ENCODE data around the gene LTBR. TPM values are rescaled to one million over a fixed set of nuclear protein-coding genes. Genes with fewer than 3 reads are reported as not detected.

LTBR gene
- total RNA-seq, 1 experiment from 2014 or later = 3.1 TPM

- Histone ChIP-seq H3K4me1 (ENCODE audit: control insufficient read depth, insufficient read depth, low read length) (peaks cover 39% of the 10 kb centered on the region), H3K9me3 (ENCODE audit: control insufficient read depth, insufficient read depth, low read depth, low read length) (no peaks in the 10 kb centered on the region), H3K27me3 (ENCODE audit: control insufficient read depth, insufficient read depth, low read length) (no peaks in the 10 kb centered on the region), H3K4me3 (ENCODE audit: low read depth in 2 of 2, low read length in 2 of 2) (no peak overlapping the region), H3K36me3 (ENCODE audit: control insufficient read depth, insufficient read depth, low read length) (no peaks in the 10 kb centered on the region), H3K27ac (ENCODE audit: low read length) (no peak overlapping the region)
- BruUV-seq (replicated peaks) = no TSS peak
- ChIA-PET POLR2A (interaction anchor here (0.7 kb wide), 1 partner anchor 71 kb away, joined by 11 read pairs; no protein-coding TSS in a partner anchor), CTCF (no interaction called here)
- in situ Hi-C loops (cut with HindIII; ENCODE audit: low pct_unique_long_range_greater_than_20kb, low sequenced_read_pairs) = no loop called here
- intact Hi-C loops (cut with micrococcal nuclease; ENCODE audit: unreplicated experiment) = no loop called here
- ATAC-seq (no peak), DNase-seq (ENCODE audit: low read depth, low spot score) (no peak)
- TF ChIP-seq CTCF (IDR thresholded peaks at IDR 0.05) = no peak
- no peak for TF ChIP-seq SIN3A (IDR thresholded peaks at IDR 0.05; ENCODE audit: borderline replicate concordance, insufficient read depth, low read depth, low read length)
- TF ChIP-seq POLR2AphosphoS5 (IDR thresholded peaks at IDR 0.05; ENCODE audit: low read depth, low read length) = no peak
- TF ChIP-seq TCF7L2 (IDR thresholded peaks at IDR 0.05; ENCODE audit: low read depth, low read length) = no peak
- no peak for TF ChIP-seq REST (IDR thresholded peaks at IDR 0.05; ENCODE audit: insufficient read depth in 1 of 2, low read depth in 2 of 2, low read length in 1 of 2)
Observed at GRCh38 chr12:6378709-6379472, 5.1 kb upstream of the LTBR start.

GRCh38 chr12:6380141-6381121 lies 3.5 kb upstream of the LTBR start:
- no peak overlapping the region for H3K4me3 ChIP-seq (ENCODE audit: low read depth in 2 of 2, low read length in 2 of 2)
- ATAC-seq (no peak), DNase-seq (ENCODE audit: low read depth, low spot score) (no peak)
- H3K27ac ChIP-seq (ENCODE audit: low read length) = no peak overlapping the region
- in situ Hi-C loops (cut with HindIII; ENCODE audit: low pct_unique_long_range_greater_than_20kb, low sequenced_read_pairs) = no loop called here
- TF ChIP-seq REST (IDR thresholded peaks at IDR 0.05; ENCODE audit: insufficient read depth in 1 of 2, low read depth in 2 of 2, low read length in 1 of 2) = no peak
- no peak for TF ChIP-seq CTCF (IDR thresholded peaks at IDR 0.05)
- no peak for TF ChIP-seq POLR2AphosphoS5 (IDR thresholded peaks at IDR 0.05; ENCODE audit: low read depth, low read length)
- no peak for TF ChIP-seq SIN3A (IDR thresholded peaks at IDR 0.05; ENCODE audit: borderline replicate concordance, insufficient read depth, low read depth, low read length)
- no peak for TF ChIP-seq TCF7L2 (IDR thresholded peaks at IDR 0.05; ENCODE audit: low read depth, low read length)
- intact Hi-C loops (cut with micrococcal nuclease; ENCODE audit: unreplicated experiment) = no loop called here
- CTCF ChIA-PET = no interaction called here
- no peaks in the 10 kb centered on the region for H3K27me3 ChIP-seq (ENCODE audit: control insufficient read depth, insufficient read depth, low read length)
- peaks cover 5% of the 10 kb centered on the region; the same call in 1 of the 2 replicates for H3K36me3 ChIP-seq (ENCODE audit: control insufficient read depth, insufficient read depth, low read length)
- BruUV-seq (replicated peaks) = no TSS peak
- no peaks in the 10 kb centered on the region for H3K9me3 ChIP-seq (ENCODE audit: control insufficient read depth, insufficient read depth, low read depth, low read length)
- POLR2A ChIA-PET = no interaction called here
- H3K4me1 ChIP-seq (ENCODE audit: control insufficient read depth, insufficient read depth, low read length) = peaks cover 24% of the 10 kb centered on the region
